AG09319 (cell line): ENCODE results near the gene HS6ST3.

Experiments
- DNase-seq: peaks from one replicate; pipeline ENCODE4 v3.0.0-alpha.2; 2010; ENCODE audit warnings: low read depth; ENCODE audit errors: extremely low read depth
- CTCF ChIP-seq: IDR thresholded peaks from 2 replicates; pipeline ENCODE4 v1.5.1; 2011; ENCODE audit warnings: low read depth, mild to moderate bottlenecking, inconsistent platforms, low read length, moderate library complexity

HS6ST3 gene

GRCh38 chr13:96082640-96083039 lies 7.3 kb upstream of the HS6ST3 start:
- no peak for TF ChIP-seq CTCF
- DNase-seq: no peak

GRCh38 chr13:96086736-96087135 lies 3.2 kb upstream of the HS6ST3 start:
- no peak for TF ChIP-seq CTCF

GRCh38 chr13:96089139-96089538 lies 768 bp upstream of the HS6ST3 start:
- no peak for DNase-seq
- TF ChIP-seq CTCF: no peak

More at GRCh38 chr13:96086736-96087135, 3.2 kb upstream of the HS6ST3 start:
- DNase-seq: no peak

GRCh38 chr13:96090240-96091101 lies 564 bp downstream of the HS6ST3 start:
- no peak for DNase-seq
- no peak for TF ChIP-seq CTCF

GRCh38 chr13:96091164-96092117 lies 1.5 kb downstream of the HS6ST3 start:
- no peak for TF ChIP-seq CTCF
- DNase-seq: no peak

- DNase-seq: no peak
Measured at GRCh38 chr13:96093296-96094006, 3.5 kb downstream of the HS6ST3 start.

More at GRCh38 chr13:96093296-96094006, 3.5 kb downstream of the HS6ST3 start:
- TF ChIP-seq CTCF: no peak
